Measurements from ENCODE around the gene ARSH.
"Not testable (repeated sequence)": the region's sequence is repeated elsewhere in the genome, so short reads cannot be mapped to it uniquely, and the experiment has no call there.

The ARSH gene

GRCh38 chrX:3006495-3006894 is at the start of gene ARSH:
TSS of gene ARSH (plus strand) at chrX:3006546. CDS start at chrX:3006613, 67 bp downstream.
- DNase-seq: no peak

DNA sequence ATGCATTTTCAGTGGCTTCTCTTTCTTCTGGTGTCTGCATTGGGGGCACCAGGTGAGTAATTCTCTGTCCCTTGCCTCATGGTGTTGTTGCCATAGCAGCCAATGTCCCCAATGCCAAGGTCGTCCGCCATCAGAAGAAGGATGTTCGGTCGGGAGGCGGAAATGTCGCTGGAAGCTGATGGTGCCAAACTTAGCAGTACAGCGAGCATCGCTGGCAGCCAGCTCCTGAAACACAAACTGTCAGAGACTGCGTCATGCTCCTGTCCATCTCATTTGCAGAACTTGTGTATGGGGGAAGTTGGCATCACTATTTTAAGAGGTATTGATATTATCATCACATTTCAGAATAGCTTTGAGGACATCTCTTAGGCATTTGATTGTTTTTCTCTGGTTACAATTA is 48.1 kb upstream of the ARSH start:
- no peak for DNase-seq

DNA sequence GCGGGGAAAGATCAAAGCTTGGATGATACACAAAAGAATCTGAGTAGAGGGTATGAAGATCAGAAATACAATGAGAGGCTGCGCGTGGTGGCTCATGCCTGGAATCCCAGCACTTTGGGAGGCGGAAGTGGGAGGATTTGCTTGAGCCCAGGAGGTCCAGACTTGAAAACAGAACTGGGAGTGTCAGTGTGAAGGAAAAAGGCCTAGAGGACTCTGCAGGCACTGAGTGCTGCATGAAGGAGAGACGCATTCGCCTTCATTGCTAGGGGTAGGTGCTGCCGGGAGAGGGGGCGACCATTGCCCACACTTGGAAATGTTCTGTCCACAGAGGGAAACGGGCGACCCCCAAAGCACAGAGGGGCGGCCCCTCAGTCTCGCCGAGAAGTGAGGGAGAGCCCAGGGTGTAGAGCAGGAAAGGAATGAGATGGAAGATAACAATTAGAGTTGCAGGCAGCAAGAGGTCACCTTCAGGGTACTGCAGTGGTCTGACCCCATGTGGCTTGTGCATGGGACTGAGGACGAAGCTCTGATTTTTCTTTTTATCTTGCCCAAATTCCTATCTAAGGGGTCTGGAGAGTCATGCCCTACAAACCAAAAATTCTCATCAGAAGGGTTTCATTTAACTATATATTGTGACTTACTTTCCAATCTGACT is 45.4 kb upstream of the ARSH start:
- no peak for DNase-seq

DNA sequence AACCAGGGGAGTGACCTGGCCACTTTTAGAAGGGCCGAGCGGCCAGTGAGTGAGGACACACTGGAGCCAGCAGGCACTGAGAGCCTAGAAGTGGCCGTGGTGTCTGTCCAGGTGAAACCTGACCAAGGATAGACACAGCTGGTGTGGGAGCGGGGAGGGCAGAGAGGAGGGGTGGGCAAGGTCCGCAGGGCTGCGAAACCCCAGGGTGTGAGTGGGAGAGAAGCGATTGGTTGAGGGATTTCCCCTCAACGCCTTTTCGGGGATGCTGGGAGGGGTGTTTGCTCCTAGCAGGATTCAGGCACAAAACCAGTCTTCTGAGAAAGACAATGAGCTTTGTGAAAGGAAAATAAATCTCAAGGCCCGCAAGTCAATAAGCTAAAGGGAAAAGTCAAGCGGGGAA is 44.0 kb upstream of the ARSH start:
- no peak for DNase-seq

DNA sequence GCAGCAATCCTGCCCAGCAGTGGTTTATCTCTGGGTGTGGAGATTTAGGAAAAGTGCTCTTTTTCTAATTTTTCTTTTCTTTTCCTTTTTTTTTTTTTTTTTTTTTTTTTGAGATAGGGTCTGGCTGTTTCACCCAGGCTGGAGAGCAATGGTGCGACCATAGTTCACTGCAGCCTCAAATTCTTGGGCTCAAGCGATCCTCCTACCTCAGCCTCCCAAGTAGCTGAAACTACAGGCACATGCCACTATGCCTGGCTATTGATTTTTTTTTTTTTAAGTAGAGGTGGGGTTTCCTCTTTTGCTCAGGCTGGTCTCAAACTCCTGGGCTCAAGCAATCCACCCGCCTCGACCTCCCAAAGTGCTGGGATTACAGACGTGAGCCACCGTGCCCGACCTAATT is 42.9 kb upstream of the ARSH start:
- not testable (repeated sequence) for DNase-seq

DNA sequence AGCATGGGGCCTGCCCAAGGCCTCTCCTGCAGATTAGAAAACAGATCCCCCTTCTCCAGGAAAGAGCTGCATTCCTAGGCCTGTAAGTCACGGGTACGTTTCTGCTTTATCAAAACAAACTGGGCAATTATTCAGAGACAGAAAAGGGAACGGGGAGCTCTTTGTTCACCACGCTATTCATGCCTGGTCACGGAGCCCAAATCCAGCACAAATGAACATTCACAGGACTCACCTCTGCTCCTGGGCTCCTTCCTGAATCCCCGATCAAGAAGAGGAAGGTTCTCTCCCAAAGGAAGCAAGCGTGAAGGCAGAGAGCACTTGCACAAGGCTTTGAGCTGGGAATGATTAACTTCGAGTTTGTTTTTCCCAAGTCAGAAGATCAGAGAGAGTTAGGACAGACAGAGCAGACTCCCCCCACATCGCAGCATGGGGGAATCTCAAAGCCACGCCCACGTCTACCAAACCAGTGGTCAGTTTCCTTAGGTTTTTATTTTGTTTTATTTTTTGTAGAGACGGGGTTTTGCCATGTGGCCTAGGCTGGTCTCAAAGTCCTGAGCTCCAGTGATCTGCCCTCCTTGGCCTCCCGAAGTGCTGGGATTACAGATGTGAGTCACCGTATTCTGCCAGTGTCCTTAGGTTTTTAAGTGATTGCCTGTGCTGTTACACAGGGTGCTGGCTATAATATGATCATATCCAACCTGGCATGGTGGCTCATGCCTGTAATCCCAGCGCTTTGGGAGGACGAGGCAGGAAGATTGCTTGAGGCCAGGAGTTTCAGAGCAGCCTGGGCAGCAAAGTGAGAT is 42.2 kb upstream of the ARSH start:
- not testable (repeated sequence) for DNase-seq

- DNase-seq: no peak
These were observed 40.4 kb upstream of the ARSH start for GRCh38 chrX:2965965-2966364.

- no peak for DNase-seq
These were observed 39.3 kb upstream of the ARSH start for GRCh38 chrX:2967012-2967411.

- no peak for DNase-seq
These were observed 38.8 kb upstream of the ARSH start for GRCh38 chrX:2967584-2967983.

- DNase-seq: no peak
These were observed 38.1 kb upstream of the ARSH start for GRCh38 chrX:2967998-2968909.

DNA sequence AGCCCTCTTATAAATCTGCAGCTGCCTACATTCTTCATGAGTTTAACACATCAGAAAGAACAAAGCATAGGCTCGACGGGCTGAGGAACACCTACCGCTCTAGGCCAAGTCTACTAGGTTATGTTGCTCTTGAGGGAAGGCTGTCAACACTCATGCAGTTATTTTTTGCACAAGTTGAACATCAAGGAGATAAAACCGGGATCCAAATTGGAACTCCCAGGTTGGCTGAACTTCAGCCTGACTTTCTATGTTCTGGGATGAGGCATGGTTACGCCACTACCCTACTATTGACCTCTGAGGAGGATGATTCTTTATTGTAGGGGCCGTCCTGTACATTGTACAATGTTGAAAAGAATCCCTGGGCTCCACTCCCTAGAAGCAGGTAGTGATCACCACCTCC is 37.3 kb upstream of the ARSH start:
- DNase-seq: no peak

GRCh38 chrX:2972391-2972790 is 34.0 kb upstream of the ARSH start:
- DNase-seq: no peak

- no peak for DNase-seq
These were observed 31.4 kb upstream of the ARSH start for GRCh38 chrX:2974961-2975360.

- DNase-seq: not testable (repeated sequence)
These were observed 27.7 kb upstream of the ARSH start for GRCh38 chrX:2978639-2979038.

DNA sequence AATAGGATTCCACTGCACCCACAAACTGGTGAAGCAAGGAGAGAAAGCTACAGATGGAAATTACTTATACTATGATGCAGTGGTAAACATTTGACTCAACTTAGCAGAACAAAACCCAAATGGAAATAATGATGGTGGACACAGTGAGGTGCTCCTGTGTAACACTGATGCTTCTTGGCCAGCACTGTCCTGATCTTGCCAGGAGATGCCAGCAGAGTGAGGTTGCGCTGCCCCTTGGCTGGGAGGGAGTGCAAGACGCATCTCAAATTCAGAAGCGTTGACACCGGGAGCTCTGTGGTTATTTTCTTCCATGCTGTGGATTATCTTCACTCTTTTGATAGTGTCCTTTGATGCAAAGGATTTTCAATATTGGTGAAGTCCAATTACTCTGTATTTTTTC is 22.0 kb upstream of the ARSH start:
- DNase-seq: no peak

DNA sequence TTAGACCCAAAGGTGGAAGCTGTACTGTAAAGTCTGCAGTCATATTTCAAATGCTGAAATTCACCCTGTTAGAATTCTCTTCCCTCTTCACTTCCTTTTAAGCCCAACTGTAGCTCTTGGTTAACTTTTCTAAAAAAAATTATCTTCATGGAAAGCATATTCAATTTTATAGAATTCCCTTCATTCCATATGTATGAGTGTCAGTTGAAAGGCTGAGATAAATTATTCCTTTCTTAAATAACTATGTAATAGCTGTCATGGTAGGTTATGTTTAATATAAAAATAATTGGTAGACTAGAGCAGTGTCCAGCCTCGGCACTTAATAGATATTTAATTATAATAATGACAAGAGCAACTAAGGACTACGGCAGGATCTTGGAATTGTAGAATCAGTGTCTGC is 16.8 kb upstream of the ARSH start:
- no peak for DNase-seq

- DNase-seq: no peak
These were observed 4.2 kb downstream of the ARSH start for GRCh38 chrX:3010532-3010931.

GRCh38 chrX:3017492-3017891 is 11.1 kb downstream of the ARSH start:
- no peak for DNase-seq

GRCh38 chrX:3024176-3024575 is 17.8 kb downstream of the ARSH start:
- DNase-seq: no peak

DNA sequence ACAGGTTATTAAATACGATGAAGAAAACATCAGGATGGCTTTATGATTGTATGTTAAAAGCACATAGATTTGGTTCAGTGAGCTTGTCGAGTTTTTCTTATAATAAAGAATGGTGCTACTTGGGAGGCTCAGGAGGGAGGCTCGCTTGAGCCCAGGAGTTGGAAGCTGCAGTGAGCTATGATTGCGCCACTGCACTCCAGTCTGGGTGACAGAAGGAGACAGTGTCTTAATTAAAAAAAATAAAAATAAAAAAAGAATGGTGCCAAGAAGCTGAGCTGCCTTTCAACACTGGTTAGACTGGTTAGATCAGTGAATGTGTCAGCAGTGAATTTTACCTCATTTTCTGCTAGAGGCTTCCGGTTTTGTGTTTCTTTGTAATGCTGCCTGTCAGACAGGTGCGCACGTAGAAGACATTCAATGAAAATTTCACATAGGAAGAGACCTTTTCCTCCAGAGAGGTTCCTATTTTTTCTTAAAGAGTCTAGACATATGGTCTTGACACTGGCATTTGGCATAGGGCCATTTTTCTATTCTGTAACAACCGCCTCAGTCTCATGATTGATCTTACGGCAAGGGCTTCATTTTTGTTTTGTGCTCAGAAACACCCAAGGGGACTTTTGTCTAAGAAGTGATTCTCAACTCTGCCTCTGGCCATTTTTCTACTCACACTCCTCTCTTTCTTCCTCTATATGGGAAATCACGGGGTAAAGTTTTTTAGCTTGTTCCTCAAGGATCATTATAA is 19.9 kb downstream of the ARSH start:
- no peak for DNase-seq

GRCh38 chrX:3029129-3029528 is 22.8 kb downstream of the ARSH start:
- DNase-seq: no peak

- no peak for DNase-seq
These were observed 30.9 kb downstream of the ARSH start for GRCh38 chrX:3037218-3037617.

GRCh38 chrX:3044196-3044595 is 37.9 kb downstream of the ARSH start:
- DNase-seq: no peak
